HepG2 (cell line): Measurements from ENCODE around the gene NT5DC2. TPM values are rescaled to one million over a fixed set of nuclear protein-coding genes. Genes with fewer than 3 reads are reported as not detected.

Experiments used
- ATAC-seq: fragments of 200-7000 bp; cut with Tn5 transposase; 3 replicates; pipeline ENCODE4 v1.9.1; 2020; ENCODE audit warnings: mild to moderate bottlenecking, moderate library complexity
- BruUV-seq: library from RNA; stranded (reverse); fragments of 400-500 nt; replicated peaks from 2 replicates; lab custom pipeline; 2021; lab: Mats Ljungman, UMichigan
- CTCF ChIA-PET: fragments of 300-600 bp; formaldehyde crosslinking; extraction: SDS; loops from one replicate; lab custom pipeline; 2021; ENCODE audit warnings: low total read pairs, inconsistent platforms, low intra/inter-chr PET ratio; lab: Yijun Ruan, JAX
- POLR2A ChIA-PET: fragments of 350-600 bp; sonication (Branson Sonifier 250); formaldehyde crosslinking; loops from one replicate; lab custom pipeline; 2020; ENCODE audit warnings: antibody characterized with exemption, inconsistent platforms; lab: Yijun Ruan, JAX
- DNase-seq: peaks from one replicate; pipeline ENCODE4 v3.0.0-alpha.2; 2015; ENCODE audit warnings: low spot score
- FAIRE-seq: peaks from 3 replicates; lab custom pipeline; 2011; peaks lifted over from hg19 to GRCh38; lab: Jason Lieb, UNC
- H2AFZ ChIP-seq: one replicate; pipeline ENCODE4 v1.6.1; 2011; ENCODE audit warnings: low read length, inconsistent platforms
- H3K27ac ChIP-seq: fragments of 300-600 bp; 3 replicates; pipeline ENCODE4 v1.8.0; 2011; ENCODE audit warnings: mixed run types, mild to moderate bottlenecking, mixed read lengths, low read length, inconsistent platforms; ENCODE audit not compliant: insufficient read depth; ENCODE audit errors: extremely low read length
- H3K27me3 ChIP-seq, 2 experiments: fragments of 200-600 bp in 1 of 2; 2 replicates in 1 of 2; 3 replicates in 1 of 2; pipeline versions ENCODE4 v1.6.0 to v1.8.0; 2011; ENCODE audit warnings: low read length in 2 of 2, mild to moderate bottlenecking in 2 of 2, moderate library complexity in 2 of 2, inconsistent platforms in 1 of 2; ENCODE audit not compliant: insufficient read depth in 2 of 2, control insufficient read depth in 1 of 2
- H3K36me3 ChIP-seq, 2 experiments: fragments of 200-600 bp in 1 of 2; replicated peaks in 1 of 2; 2 replicates in 1 of 2; 3 replicates in 1 of 2; pipeline versions ENCODE4 v1.5.1 to v1.8.0; 2011; ENCODE audit warnings: low read length in 2 of 2, inconsistent platforms in 1 of 2; ENCODE audit not compliant: insufficient read depth in 2 of 2, control insufficient read depth in 1 of 2
- H3K4me1 ChIP-seq: 2 replicates; pipeline ENCODE4 v1.5.1; 2012; ENCODE audit warnings: low read length, inconsistent platforms; ENCODE audit not compliant: insufficient read depth
- H3K4me2 ChIP-seq: 2 replicates; pipeline ENCODE4 v1.6.0; 2011; ENCODE audit warnings: low read depth, low read length, inconsistent platforms
- H3K4me3 ChIP-seq, 3 experiments: fragments of 200-600 bp in 1 of 3; sonication (generic), shearing (Covaris generic) in 1 of 3; replicated peaks in 1 of 3; 2 replicates each; pipeline ENCODE4 v1.5.1; 2011 to 2016; ENCODE audit warnings: low read length in 3 of 3, inconsistent platforms in 2 of 3, low read depth in 2 of 3, mild to moderate bottlenecking in 2 of 3, control low read depth in 1 of 3, mixed read lengths in 1 of 3; ENCODE audit not compliant: insufficient read depth in 1 of 3
- H3K79me2 ChIP-seq: one replicate; pipeline ENCODE4 v1.6.1; 2011; ENCODE audit warnings: low read length, inconsistent platforms; ENCODE audit not compliant: insufficient read depth
- H3K9ac ChIP-seq: 2 replicates; pipeline ENCODE4 v1.6.0; 2011; ENCODE audit warnings: mild to moderate bottlenecking, low read depth, low read length, inconsistent platforms; ENCODE audit not compliant: insufficient read depth
- H3K9me3 ChIP-seq: 2 replicates; pipeline ENCODE4 v1.5.1; 2012; ENCODE audit warnings: mild to moderate bottlenecking, low read length
- H4K20me1 ChIP-seq: 2 replicates; pipeline ENCODE4 v1.6.0; 2011; ENCODE audit warnings: inconsistent platforms, mild to moderate bottlenecking, low read length, moderate library complexity; ENCODE audit not compliant: insufficient read depth
- AGO1 ChIP-seq: fragments of 200-400 bp; formaldehyde crosslinking; IDR thresholded peaks from 2 replicates; pipeline ENCODE4 v1.6.1; 2017; ENCODE audit warnings: mild to moderate bottlenecking, low read depth, low read length, moderate library complexity; ENCODE audit not compliant: poor library complexity, severe bottlenecking
- CTCF ChIP-seq: sonication (generic); formaldehyde crosslinking; IDR thresholded peaks from 2 replicates; pipeline ENCODE4 v1.5.0; 2020; ENCODE audit warnings: mild to moderate bottlenecking, missing genetic modification reagents, moderate library complexity
- NONO ChIP-seq, 2 experiments: fragments of 450-650 bp in 1 of 2; sonication (generic) in 1 of 2; formaldehyde crosslinking in 1 of 2; IDR thresholded peaks in 1 of 2; conservative IDR thresholded peaks in 1 of 2; 2 replicates each; pipeline versions ENCODE4 v1.6.1 to v1.8.0; 2017 to 2022; ENCODE audit warnings: mild to moderate bottlenecking in 1 of 2, missing genetic modification reagents in 1 of 2, moderate library complexity in 1 of 2
- WGBS: methylation state at CpG from one replicate; pipeline ENCODE4 v1.1.6; 2017; ENCODE audit warnings: low lambda C conversion rate; 5-methylcytosine and 5-hydroxymethylcytosine counted together
- in situ Hi-C: cut with HindIII; loops from 2 replicates; pipeline ENCODE4 v1.10.0; 2017; ENCODE audit warnings: low pct_unique_long_range_greater_than_20kb; ENCODE audit not compliant: extremely low pct_ligation_motif_present
- intact Hi-C: fragments of 100-400 bp; cut with micrococcal nuclease; formaldehyde crosslinking; loops from one replicate; pipeline ENCODE4 v1.10.0; 2022; ENCODE audit not compliant: unreplicated experiment
- polyA plus RNA-seq, 8 experiments: library from polyadenylated mRNA; depleted of rRNA in 3 of 8; stranded (reverse) in 7 of 8; unstranded in 1 of 8; fragments of >200 nt; fragmentation: Illumina TruSeq in 4 of 8; extraction: Trizol in 4 of 8; gene quantifications; 2 replicates each; pipeline versions ENCODE4 v1.2.1 to v1.2.3, GENCODE V29; 2011 to 2016; ENCODE audit warnings: low read depth in 4 of 8, missing spikeins in 1 of 8, mixed read lengths in 1 of 8; ENCODE audit not compliant: insufficient read depth in 1 of 8
- total RNA-seq, 5 experiments: library from RNA; depleted of rRNA; stranded (reverse); fragments of >200 nt; fragmentation: Illumina TruSeq; extraction: Trizol; gene quantifications; 2 replicates each; pipeline ENCODE4 v1.2.3, GENCODE V29; 2016; ENCODE audit warnings: low read depth in 1 of 5

NT5DC2 gene
- total and polyA plus RNA-seq, 2 of the 13 experiments (the other 11 are each of a cell fraction or from before 2014, with no cell fraction given), result 131 to 240 TPM

DNA sequence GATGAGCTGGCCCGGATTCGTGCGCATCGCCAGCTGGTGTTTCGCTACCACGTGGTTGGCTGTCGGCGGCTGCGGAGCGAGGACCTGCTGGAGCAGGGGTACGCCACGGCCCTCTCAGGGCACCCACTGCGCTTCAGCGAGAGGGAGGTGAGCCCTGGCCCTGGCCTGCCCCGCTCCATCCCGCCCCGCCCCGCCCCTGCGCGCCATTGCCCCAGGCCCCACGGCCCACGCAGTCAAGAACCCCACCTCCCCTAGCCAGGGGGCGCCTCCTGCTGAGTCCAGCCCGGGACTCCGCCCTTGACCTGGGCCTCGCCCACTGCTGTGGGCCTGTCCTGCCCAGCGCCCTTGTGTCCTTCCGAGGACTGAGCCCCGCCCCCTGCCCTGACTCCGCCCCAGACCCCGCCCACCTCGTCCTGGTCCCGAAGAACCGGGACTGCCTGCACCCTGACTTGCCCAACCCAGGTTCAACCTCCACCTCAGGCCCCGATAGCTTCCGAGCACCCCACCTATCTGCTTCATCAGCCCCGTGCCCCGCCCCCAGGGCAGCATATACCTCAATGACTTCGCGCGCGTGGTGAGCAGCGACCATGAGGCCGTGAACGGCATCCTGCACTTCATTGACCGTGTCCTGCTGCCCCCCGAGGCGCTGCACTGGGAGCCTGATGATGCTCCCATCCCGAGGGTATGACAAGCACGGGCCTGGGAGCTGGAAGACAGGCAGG is 14.8 kb downstream of the NT5DC2 start:
- Histone ChIP-seq H3K36me3 (peaks cover 0 to 2% of the 10 kb centered on the region in 2 experiments; a peak in 2 of 5 replicates), H3K27ac (no peak overlapping the region), H3K4me3 (no peak overlapping the region), H4K20me1 (no peaks in the 10 kb centered on the region), H3K79me2 (no peaks in the 10 kb centered on the region), H3K4me1 (peaks cover 27% of the 10 kb centered on the region), H3K27me3 (peaks cover 17 to 44% of the 10 kb centered on the region in 2 experiments), H3K9me3 (no peaks in the 10 kb centered on the region), H3K4me2 (peak overlapping the region; percentile 15; the same call in 1 of the 2 replicates), H2AFZ (no peak overlapping the region), H3K9ac (no peak overlapping the region)
- peak; percentile 6; the same call in 1 of the 3 replicates for ATAC-seq
- in situ Hi-C loops (no loop called here), intact Hi-C loops (no loop called here)
- no peak for FAIRE-seq
- 67% methylated on average over 25 of the region's 50 CpGs for WGBS
- POLR2A ChIA-PET, result interaction anchor here (1.0 to 1.4 kb wide), 2 partner anchors 8 to 13 kb away, joined by 3 to 5 read pairs; no protein-coding TSS in a partner anchor
- TF ChIP-seq AGO1 (peak; percentile 10), CTCF (CRISPR knock-in tag) (0 out of 2 replicates have a peak, but pooled peaks have one; percentile 25), NONO (IDR thresholded peaks at IDR 0.05) (no peak), NONO (CRISPR knock-in tag; conservative IDR thresholded peaks at IDR 0.05) (no peak)
- no TSS peak for BruUV-seq
- CTCF ChIA-PET, result no interaction called here
- DNase-seq, result no peak
